Stimulated activated CD8-positive, alpha-beta memory T cell treated with anti-CD3 and anti-CD28 coated beads, Interleukin-15, amount 100 ng/mL, for 24 hours (primary cell): ENCODE results near the gene ASB18.

ENCODE experiments used
- DNase-seq: peaks from one replicate; pipeline ENCODE4 v3.0.0-alpha.2; 2020; ENCODE audit warnings: low read depth

The ASB18 gene

GRCh38 chr2:236163471-236164200 lies 100.6 kb downstream of the ASB18 start:
- DNase-seq: no peak

DNA sequence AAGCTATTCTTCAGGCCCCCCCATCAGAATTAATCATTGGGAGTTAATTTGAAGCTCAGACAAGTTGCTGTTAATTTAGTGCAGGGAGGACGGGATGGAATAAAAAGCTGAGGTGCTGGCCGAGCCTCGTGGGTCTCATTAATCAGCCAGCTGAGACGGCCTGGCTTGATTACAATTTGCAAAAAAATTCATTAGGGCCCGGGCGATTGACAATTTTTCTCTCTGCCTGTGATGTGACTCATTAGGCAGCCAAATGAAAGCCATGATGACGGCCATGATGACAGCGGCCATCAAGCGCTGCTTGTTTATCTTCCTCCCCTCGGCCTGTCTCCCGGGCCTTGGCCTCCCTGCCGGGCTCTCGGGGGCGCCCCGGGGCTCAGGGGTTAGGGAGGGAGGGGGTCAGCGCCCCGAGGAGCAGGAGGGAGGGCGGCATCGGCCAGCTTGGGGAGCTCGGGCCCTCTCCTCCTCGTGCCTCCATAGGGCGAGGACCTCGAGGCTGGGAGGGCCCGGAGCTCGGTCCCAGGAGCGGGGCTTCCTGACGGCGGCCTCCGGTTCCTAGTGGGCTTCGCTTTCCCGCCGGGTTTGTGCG lies 101.2 kb downstream of the ASB18 start:
- no peak for DNase-seq

GRCh38 chr2:236162031-236162845 lies 102.0 kb downstream of the ASB18 start:
- no peak for DNase-seq

DNA sequence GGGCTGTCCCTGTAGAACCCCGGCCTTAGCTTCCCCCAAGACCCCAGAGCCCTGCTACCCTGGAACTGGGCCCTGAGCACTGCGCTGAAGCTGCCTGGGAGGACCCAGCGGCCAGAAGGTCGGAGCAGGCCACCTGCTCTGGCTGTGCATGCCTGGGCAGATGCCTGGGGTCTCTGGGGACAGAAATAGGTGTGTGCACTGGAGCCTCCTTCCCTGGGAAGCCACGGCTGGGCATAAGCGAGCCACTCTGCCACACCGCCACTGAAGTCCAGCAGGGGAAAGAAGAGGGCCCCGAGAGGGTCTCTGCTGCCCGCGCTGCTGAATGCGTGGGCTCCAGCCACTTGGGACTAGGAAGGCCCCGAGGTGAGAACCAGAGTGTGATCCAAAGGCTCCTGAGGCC lies 102.7 kb downstream of the ASB18 start:
- no peak for DNase-seq

DNA sequence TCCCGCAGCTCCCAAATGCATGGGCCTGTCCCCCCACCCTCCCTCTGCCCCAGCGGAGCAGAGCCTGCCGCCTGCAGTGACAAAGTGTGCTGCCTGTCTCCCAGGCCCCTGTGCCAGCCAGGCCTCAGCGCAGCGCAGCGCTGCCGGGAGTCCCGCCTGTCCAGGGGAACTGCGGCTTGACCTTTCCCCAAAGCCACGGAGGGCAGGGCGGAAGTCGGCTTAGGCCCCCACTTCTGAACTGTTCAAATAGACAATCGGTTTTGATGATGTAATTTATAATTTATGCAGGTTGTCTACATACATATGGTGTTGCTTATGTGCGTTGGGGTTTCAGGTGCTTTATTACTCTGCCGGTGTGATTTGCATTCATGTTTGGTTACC lies 103.1 kb downstream of the ASB18 start:
- DNase-seq: no peak

DNA sequence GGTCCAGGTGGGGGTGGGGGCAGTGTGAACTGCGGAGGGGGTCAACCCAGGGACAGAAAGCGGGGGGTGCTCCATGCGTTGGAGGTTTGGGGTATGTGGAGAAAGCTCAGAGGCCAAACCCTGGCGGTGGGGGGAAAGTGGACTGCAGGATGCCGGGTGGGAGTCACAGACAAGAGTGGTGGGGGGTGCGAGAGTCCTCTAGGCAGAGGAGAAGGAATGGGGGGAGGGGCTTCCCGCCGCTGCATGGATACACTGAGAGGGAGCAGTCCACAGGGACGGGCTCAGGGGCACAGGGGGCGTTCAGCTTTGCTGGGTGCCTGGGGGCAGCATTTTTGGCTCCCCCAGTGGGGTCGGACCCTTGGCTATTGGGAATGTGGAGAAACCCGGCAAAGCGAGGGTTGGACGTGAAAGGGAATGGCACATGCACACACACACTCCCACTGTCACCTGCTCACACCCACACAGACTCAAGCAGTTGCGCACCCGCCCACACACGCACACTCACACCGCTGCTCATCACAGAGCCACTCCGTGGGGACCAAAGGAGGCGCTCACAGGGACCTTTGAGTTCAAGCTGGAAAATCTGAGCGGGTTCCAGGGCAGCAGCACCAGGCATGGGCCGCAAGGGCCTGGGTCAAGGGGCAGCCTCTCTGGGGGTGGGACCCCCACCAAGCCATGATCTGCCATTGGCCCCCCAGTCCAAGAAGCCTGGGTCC lies 103.7 kb downstream of the ASB18 start:
- DNase-seq: no peak

GRCh38 chr2:236159778-236160170 lies 104.4 kb downstream of the ASB18 start:
- no peak for DNase-seq

- DNase-seq: no peak
Measured at GRCh38 chr2:236158969-236159777, 105.0 kb downstream of the ASB18 start.

DNA sequence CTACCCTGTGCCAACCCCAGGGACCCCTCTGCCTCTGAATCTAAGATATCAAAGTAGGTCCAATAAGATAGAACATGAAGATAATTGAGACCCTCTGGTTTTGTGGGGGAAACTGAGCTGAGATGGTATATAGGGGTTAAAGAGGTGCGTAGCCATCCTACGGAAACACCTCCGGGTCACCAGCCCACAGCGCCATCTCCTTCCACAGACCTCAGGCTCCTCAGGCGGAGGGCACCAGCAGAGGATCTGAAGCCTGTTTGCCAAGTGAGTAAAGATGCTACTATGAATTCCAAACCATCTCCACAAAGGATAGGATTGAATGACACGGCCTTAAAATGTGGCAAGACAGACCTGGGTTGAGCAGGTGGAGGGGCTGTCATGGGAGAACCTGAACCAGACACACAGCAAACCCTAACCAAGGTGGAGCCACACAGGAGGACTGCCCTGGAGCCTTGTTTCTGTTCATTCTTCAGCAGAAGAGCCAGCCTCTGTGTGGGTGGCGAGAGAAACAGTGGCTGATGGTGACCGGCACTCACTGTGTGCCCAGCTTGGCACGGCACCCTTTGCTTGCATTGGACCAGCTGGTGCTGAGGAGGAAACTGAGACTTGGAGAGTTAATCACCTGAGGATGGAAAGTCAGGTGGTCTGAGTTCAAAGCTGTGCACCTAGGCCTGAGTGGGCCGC lies 106.2 kb downstream of the ASB18 start:
- DNase-seq: no peak

DNA sequence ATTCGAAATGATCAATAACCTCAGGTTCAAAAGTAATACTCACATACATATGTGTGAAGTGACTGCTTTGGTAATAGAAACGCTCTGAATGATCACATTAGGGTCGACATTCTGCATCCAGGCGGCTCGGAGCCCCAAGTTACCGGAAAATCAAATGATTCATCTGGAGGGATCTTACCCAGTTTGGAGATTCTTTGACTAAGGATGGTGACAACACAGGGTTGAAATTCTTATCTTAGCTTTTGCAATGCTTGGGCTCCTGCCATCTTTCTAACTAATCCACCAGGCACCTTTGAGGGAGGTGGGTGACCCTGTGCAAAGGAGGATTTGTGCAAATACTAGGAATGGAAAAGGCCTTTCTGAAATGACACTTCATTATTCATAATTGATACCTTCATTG lies 106.8 kb downstream of the ASB18 start:
- no peak for DNase-seq

GRCh38 chr2:236156860-236157194 lies 107.4 kb downstream of the ASB18 start:
- DNase-seq: no peak

DNA sequence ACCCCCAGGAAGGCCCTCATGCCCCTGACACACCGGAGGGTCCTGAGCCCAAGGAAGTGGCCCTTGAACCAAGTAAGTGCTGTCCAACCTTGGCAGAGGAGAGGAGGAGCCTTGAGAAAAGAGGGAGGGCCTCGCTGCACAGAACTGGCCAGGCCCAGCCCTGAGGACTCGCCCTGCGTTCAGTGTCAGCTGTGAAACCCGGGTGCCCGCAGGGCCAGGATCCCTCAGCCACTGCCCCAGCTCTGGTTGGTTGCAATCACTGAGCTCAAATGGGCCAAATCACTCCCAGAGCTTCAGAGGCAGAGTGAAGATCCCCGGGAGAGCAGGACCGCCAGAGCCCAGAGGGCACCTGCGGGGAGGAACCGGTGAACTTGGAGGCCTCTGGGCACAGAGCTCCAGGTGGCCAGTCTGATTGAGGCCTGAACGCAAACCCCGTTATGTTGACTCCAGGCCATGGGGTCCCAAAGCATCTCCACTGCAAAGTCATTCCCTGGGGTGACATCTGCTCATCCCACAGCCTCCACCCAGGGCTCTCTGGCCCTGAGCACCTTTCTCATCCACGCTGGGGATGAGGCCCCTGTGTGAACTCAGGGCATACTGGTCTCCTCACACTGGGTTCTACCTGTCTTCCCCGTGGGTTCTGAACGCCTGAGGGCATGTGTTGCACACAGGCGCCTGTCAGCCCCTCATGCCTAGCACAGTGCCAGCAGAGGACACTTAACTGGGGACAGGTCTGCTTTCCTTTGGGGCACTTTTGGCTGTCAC lies 107.9 kb downstream of the ASB18 start:
- no peak for DNase-seq

DNA sequence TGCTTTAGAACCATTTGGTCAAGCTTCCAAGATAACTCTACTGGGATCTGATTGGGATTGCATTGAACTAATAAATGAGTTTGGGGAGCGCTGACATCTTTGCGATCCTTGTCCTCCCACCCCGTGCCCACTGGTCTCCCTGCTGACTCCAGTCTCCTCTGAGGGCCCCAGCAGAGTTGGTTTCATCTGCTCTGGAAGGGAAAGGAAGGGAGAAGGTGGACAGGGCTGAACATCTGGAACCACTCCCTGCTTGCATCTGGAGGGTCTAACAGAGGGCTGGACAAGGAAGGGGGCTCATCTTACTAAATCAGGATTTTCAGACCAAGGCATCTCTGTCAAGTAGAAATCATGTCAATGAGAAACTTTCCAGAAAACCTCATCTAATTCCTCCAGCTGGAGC lies 108.8 kb downstream of the ASB18 start:
- no peak for DNase-seq

DNA sequence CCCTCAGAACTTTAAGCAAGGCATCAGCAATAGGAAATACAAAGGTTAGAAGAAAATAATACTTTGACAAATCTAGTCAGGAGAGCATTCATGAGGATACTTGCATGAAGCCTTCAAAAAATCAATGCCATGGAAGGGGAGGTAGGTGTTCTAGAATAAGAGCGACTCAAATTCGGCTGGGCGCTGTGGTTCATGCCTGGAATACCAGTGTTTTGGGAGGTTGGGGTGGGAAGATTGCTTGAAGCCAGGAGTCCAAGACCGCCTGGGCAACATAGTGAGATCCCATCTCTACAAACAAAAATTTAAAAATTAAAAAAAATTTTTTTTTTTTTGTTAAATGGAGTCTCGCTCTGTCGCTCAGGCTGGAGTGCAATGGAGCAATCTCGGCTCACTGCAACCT lies 117.8 kb downstream of the ASB18 start:
- no peak for DNase-seq

DNA sequence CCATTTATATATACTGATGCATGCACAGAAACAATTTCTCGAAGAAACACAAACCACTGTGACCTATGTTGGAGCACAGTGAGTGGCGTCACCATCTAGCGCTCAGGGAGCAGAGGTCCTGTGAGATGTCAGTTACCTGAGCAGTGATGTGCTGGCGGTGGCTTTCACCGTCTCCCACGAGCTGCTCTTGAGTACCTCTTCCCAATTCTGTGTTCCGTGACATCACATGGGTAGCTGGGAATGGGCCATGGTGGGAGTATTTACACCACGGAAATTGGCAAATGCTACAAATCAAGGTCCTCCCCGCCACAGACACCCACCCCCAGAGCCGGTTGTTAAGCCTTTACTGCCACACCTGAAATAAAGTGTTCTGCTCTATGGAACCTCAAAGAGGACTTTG lies 120.4 kb downstream of the ASB18 start:
- DNase-seq: no peak
